HEK293 (cell line): ENCODE measurements around the gene MLLT3.

Experiments
- CTCF ChIA-PET: fragments of 350-600 bp; formaldehyde crosslinking; extraction: SDS; loops from one replicate; lab custom pipeline; 2021; ENCODE audit warnings: antibody characterized with exemption; lab: Yijun Ruan, JAX
- POLR2A ChIA-PET: fragments of 300-600 bp; formaldehyde crosslinking; extraction: SDS; loops from one replicate; lab custom pipeline; 2020; ENCODE audit warnings: antibody characterized with exemption, inconsistent platforms; lab: Yijun Ruan, JAX
- H3K27ac ChIP-seq: fragments of 200-500 bp; sonication (Bioruptor generic); 2 replicates; pipeline ENCODE4 v1.5.1; 2014; ENCODE audit warnings: low read depth, low read length, control low read depth, inconsistent platforms; ENCODE audit errors: extremely low read depth
- H3K36me3 ChIP-seq, 2 experiments: fragments of 200-500 bp in 1 of 2; sonication (Bioruptor generic) in 1 of 2; 1 replicate in 1 of 2; 2 replicates in 1 of 2; pipeline ENCODE4 v1.5.1; 2014 to 2017; ENCODE audit warnings: inconsistent platforms in 2 of 2, low read length in 2 of 2; ENCODE audit not compliant: control insufficient read depth in 2 of 2, insufficient read depth in 1 of 2
- H3K4me1 ChIP-seq: fragments of 200-500 bp; sonication (Bioruptor generic); 2 replicates; pipeline ENCODE4 v1.5.1; 2014; ENCODE audit warnings: mild to moderate bottlenecking, low read length, inconsistent platforms; ENCODE audit not compliant: control insufficient read depth, insufficient read depth
- H3K4me3 ChIP-seq: 2 replicates; pipeline ENCODE4 v1.5.1; 2011; ENCODE audit warnings: low read depth, mild to moderate bottlenecking, control low read depth, low read length, moderate library complexity
- H3K9me3 ChIP-seq: fragments of 200-500 bp; sonication (Bioruptor generic); 2 replicates; pipeline ENCODE4 v1.5.1; 2014; ENCODE audit warnings: low read depth, low read length, inconsistent platforms; ENCODE audit not compliant: control insufficient read depth, insufficient read depth
- EGR2 ChIP-seq: fragments of 450-650 bp; formaldehyde crosslinking; IDR thresholded peaks from 2 replicates; pipeline ENCODE4 v1.5.1; 2016; ENCODE audit warnings: low read depth, missing biosample characterization, missing genetic modification characterization
- HOXD13 ChIP-seq: sonication (generic); formaldehyde crosslinking; IDR thresholded peaks from 2 replicates; pipeline ENCODE4 v1.8.0; 2022; ENCODE audit warnings: missing genetic modification reagents, borderline replicate concordance
- MEIS1 ChIP-seq: sonication (generic); formaldehyde crosslinking; IDR thresholded peaks from 2 replicates; pipeline ENCODE4 v1.8.1; 2022; ENCODE audit warnings: missing genetic modification reagents, mild to moderate bottlenecking, borderline replicate concordance
- OSR2 ChIP-seq: fragments of 450-650 bp; formaldehyde crosslinking; IDR thresholded peaks from 2 replicates; pipeline ENCODE4 v1.5.1; 2016; ENCODE audit warnings: missing biosample characterization, missing genetic modification characterization
- REPIN1 ChIP-seq: fragments of 450-650 bp; formaldehyde crosslinking; IDR thresholded peaks from 2 replicates; pipeline ENCODE4 v1.5.1; 2017; ENCODE audit warnings: missing biosample characterization, missing genetic modification characterization, low read depth
- SCRT2 ChIP-seq: fragments of 450-650 bp; formaldehyde crosslinking; IDR thresholded peaks from 2 replicates; pipeline ENCODE4 v1.5.1; 2016; ENCODE audit warnings: missing biosample characterization, missing genetic modification characterization
- ZBTB17 ChIP-seq: fragments of 450-650 bp; formaldehyde crosslinking; IDR thresholded peaks from 2 replicates; pipeline ENCODE4 v1.5.1; 2016; ENCODE audit warnings: missing biosample characterization, missing genetic modification characterization
- ZBTB20 ChIP-seq: fragments of 450-650 bp; formaldehyde crosslinking; IDR thresholded peaks from 2 replicates; pipeline ENCODE4 v1.5.1; 2016; ENCODE audit warnings: missing biosample characterization, missing genetic modification characterization
- ZEB2 ChIP-seq: fragments of 450-650 bp; formaldehyde crosslinking; IDR thresholded peaks from 2 replicates; pipeline ENCODE4 v1.5.1; 2016; ENCODE audit warnings: missing biosample characterization, missing genetic modification characterization
- ZFHX2 ChIP-seq: fragments of 450-650 bp; formaldehyde crosslinking; conservative IDR thresholded peaks from 2 replicates; pipeline ENCODE4 v1.5.1; 2016; ENCODE audit warnings: missing biosample characterization, missing genetic modification characterization
- ZNF155 ChIP-seq: fragments of 450-650 bp; formaldehyde crosslinking; IDR thresholded peaks from 2 replicates; pipeline ENCODE4 v1.5.1; 2016; ENCODE audit warnings: missing biosample characterization, missing genetic modification characterization
- ZNF24 ChIP-seq: fragments of 450-650 bp; formaldehyde crosslinking; IDR thresholded peaks from 2 replicates; pipeline ENCODE4 v1.5.1; 2016; ENCODE audit warnings: missing biosample characterization, missing genetic modification characterization
- ZNF292 ChIP-seq: fragments of 450-650 bp; formaldehyde crosslinking; IDR thresholded peaks from 2 replicates; pipeline ENCODE4 v1.5.1; 2016; ENCODE audit warnings: low read depth, missing biosample characterization, missing genetic modification characterization, borderline replicate concordance
- ZNF335 ChIP-seq: fragments of 450-650 bp; formaldehyde crosslinking; conservative IDR thresholded peaks from 2 replicates; pipeline ENCODE4 v1.5.1; 2016; ENCODE audit warnings: missing biosample characterization, missing genetic modification characterization
- ZNF48 ChIP-seq: fragments of 450-650 bp; formaldehyde crosslinking; IDR thresholded peaks from 2 replicates; pipeline ENCODE4 v1.5.1; 2016; ENCODE audit warnings: missing biosample characterization, missing genetic modification characterization
- ZNF521 ChIP-seq: fragments of 450-650 bp; formaldehyde crosslinking; IDR thresholded peaks from 2 replicates; pipeline ENCODE4 v1.5.1; 2017; ENCODE audit warnings: missing biosample characterization, mild to moderate bottlenecking, missing genetic modification characterization
- ZNF629 ChIP-seq: fragments of 450-650 bp; formaldehyde crosslinking; IDR thresholded peaks from 2 replicates; pipeline ENCODE4 v1.5.1; 2017; ENCODE audit warnings: missing biosample characterization, missing genetic modification characterization
- ZNF664 ChIP-seq: fragments of 450-650 bp; formaldehyde crosslinking; IDR thresholded peaks from 2 replicates; pipeline ENCODE4 v1.5.1; 2016; ENCODE audit warnings: missing biosample characterization, missing genetic modification characterization
- ZNF701 ChIP-seq: fragments of 450-650 bp; formaldehyde crosslinking; IDR thresholded peaks from 2 replicates; pipeline ENCODE4 v1.5.1; 2016; ENCODE audit warnings: missing biosample characterization, missing genetic modification characterization
- ZNF747 ChIP-seq: fragments of 450-650 bp; formaldehyde crosslinking; IDR thresholded peaks from 2 replicates; pipeline ENCODE4 v1.5.1; 2016; ENCODE audit warnings: missing biosample characterization, missing genetic modification characterization
- ZNF76 ChIP-seq: fragments of 450-650 bp; formaldehyde crosslinking; IDR thresholded peaks from 2 replicates; pipeline ENCODE4; 2016; ENCODE audit warnings: low read depth, missing biosample characterization, missing genetic modification characterization, borderline replicate concordance
- ZNF785 ChIP-seq: fragments of 450-650 bp; formaldehyde crosslinking; IDR thresholded peaks from 2 replicates; pipeline ENCODE4 v1.5.1; 2016; ENCODE audit warnings: missing biosample characterization, missing genetic modification characterization
- ZNF830 ChIP-seq: fragments of 450-650 bp; IDR thresholded peaks from 2 replicates; pipeline ENCODE4 v1.5.0; 2018; ENCODE audit warnings: missing biosample characterization, missing genetic modification characterization, low read depth, mild to moderate bottlenecking, moderate library complexity
- TF ChIP-seq, protein P1 (sequence below): sonication (generic); formaldehyde crosslinking; IDR thresholded peaks from 2 replicates; pipeline ENCODE4 v1.8.1; 2022; ENCODE audit warnings: mild to moderate bottlenecking, moderate library complexity, missing genetic modification reagents
- TF ChIP-seq, protein P2 (sequence below): fragments of 450-650 bp; formaldehyde crosslinking; IDR thresholded peaks from 2 replicates; pipeline ENCODE4 v1.5.1; 2016; ENCODE audit warnings: missing biosample characterization, missing genetic modification characterization, borderline replicate concordance

Gene MLLT3

GRCh38 chr9:20481437-20481836 lies 140.9 kb downstream of the MLLT3 start:
- H3K9me3 ChIP-seq, result no peaks in the 10 kb centered on the region
- H3K4me3 ChIP-seq, result no peak overlapping the region
- POLR2A ChIA-PET, result no interaction called here
- peaks cover 27% of the 10 kb centered on the region for H3K4me1 ChIP-seq
- no peak overlapping the region for H3K27ac ChIP-seq
- H3K36me3 ChIP-seq, result no peaks in the 10 kb centered on the region; a peak in 1 of 3 replicates
- CTCF ChIA-PET, result interaction anchor here (0.6 to 0.7 kb wide), 2 partner anchors 9 to 58 kb away, joined by 3 to 4 read pairs; no protein-coding TSS in a partner anchor
- TF ChIP-seq ZNF629 (tag by site-specific recombination) (no peak), REPIN1 (tag by site-specific recombination) (no peak), ZEB2 (tag by site-specific recombination) (no peak), ZNF830 (tag by site-specific recombination) (no peak), ZFHX2 (peak; percentile 52), ZNF335 (tag by site-specific recombination) (no peak)

DNA sequence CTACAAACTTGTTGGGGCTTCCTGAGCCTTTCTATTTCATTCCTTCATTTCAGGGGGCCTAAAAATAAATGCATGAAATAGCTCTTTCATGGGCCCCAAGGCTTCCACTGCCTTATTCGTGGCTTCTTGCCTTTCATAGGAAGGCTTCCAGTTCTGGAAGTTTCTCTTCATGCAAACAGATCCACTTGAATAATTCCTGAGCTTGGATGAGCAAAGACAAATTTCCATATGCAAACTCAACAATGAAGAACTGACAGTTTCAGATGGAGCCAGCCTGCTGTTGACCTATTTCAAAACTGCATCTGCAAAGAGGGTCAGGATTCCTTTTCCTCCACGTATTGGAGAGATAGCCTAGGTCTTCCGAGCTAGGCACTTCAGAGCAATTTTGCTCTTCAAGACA lies 142.1 kb downstream of the MLLT3 start:
- no peak overlapping the region for H3K4me3 ChIP-seq
- ChIA-PET CTCF (no interaction called here), POLR2A (no interaction called here)
- H3K36me3 ChIP-seq, result no peaks in the 10 kb centered on the region; a peak in 1 of 3 replicates
- no peaks in the 10 kb centered on the region for H3K9me3 ChIP-seq
- H3K27ac ChIP-seq, result no peak overlapping the region
- peaks cover 26% of the 10 kb centered on the region for H3K4me1 ChIP-seq
- TF ChIP-seq EGR2 (no peak), ZBTB17 (no peak), ZBTB20 (tag by site-specific recombination) (no peak), ZNF785 (tag by site-specific recombination) (no peak), ZNF292 (tag by site-specific recombination) (no peak), OSR2 (tag by site-specific recombination) (no peak), ZNF155 (tag by site-specific recombination) (no peak), SCRT2 (tag by site-specific recombination) (no peak), ZNF76 (tag by site-specific recombination) (no peak), ZNF48 (tag by site-specific recombination) (no peak), ZNF701 (no peak), HOXD13 (CRISPR knock-in tag) (no peak), MEIS1 (no peak), ZNF664 (tag by site-specific recombination) (no peak), ZNF747 (tag by site-specific recombination) (no peak), ZNF24 (tag by site-specific recombination) (no peak), ZNF521 (no peak)
- TF ChIP-seq, protein P1, sequence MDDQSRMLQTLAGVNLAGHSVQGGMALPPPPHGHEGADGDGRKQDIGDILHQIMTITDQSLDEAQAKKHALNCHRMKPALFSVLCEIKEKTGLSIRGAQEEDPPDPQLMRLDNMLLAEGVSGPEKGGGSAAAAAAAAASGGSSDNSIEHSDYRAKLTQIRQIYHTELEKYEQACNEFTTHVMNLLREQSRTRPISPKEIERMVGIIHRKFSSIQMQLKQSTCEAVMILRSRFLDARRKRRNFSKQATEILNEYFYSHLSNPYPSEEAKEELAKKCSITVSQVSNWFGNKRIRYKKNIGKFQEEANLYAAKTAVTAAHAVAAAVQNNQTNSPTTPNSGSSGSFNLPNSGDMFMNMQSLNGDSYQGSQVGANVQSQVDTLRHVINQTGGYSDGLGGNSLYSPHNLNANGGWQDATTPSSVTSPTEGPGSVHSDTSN, result no peak
- TF ChIP-seq, protein P2, sequence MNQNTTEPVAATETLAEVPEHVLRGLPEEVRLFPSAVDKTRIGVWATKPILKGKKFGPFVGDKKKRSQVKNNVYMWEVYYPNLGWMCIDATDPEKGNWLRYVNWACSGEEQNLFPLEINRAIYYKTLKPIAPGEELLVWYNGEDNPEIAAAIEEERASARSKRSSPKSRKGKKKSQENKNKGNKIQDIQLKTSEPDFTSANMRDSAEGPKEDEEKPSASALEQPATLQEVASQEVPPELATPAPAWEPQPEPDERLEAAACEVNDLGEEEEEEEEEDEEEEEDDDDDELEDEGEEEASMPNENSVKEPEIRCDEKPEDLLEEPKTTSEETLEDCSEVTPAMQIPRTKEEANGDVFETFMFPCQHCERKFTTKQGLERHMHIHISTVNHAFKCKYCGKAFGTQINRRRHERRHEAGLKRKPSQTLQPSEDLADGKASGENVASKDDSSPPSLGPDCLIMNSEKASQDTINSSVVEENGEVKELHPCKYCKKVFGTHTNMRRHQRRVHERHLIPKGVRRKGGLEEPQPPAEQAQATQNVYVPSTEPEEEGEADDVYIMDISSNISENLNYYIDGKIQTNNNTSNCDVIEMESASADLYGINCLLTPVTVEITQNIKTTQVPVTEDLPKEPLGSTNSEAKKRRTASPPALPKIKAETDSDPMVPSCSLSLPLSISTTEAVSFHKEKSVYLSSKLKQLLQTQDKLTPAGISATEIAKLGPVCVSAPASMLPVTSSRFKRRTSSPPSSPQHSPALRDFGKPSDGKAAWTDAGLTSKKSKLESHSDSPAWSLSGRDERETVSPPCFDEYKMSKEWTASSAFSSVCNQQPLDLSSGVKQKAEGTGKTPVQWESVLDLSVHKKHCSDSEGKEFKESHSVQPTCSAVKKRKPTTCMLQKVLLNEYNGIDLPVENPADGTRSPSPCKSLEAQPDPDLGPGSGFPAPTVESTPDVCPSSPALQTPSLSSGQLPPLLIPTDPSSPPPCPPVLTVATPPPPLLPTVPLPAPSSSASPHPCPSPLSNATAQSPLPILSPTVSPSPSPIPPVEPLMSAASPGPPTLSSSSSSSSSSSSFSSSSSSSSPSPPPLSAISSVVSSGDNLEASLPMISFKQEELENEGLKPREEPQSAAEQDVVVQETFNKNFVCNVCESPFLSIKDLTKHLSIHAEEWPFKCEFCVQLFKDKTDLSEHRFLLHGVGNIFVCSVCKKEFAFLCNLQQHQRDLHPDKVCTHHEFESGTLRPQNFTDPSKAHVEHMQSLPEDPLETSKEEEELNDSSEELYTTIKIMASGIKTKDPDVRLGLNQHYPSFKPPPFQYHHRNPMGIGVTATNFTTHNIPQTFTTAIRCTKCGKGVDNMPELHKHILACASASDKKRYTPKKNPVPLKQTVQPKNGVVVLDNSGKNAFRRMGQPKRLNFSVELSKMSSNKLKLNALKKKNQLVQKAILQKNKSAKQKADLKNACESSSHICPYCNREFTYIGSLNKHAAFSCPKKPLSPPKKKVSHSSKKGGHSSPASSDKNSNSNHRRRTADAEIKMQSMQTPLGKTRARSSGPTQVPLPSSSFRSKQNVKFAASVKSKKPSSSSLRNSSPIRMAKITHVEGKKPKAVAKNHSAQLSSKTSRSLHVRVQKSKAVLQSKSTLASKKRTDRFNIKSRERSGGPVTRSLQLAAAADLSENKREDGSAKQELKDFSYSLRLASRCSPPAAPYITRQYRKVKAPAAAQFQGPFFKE (tag by site-specific recombination), result no peak
